HG03442 (cell line): ENCODE results near the gene GPC5.
"Not testable (repeated sequence)": the region's sequence is repeated elsewhere in the genome, so short reads cannot be mapped to it uniquely, and the experiment has no call there.

ENCODE experiments used
- ATAC-seq: cut with Tn5 transposase; IDR thresholded peaks from one replicate; pipeline ENCODE4 v1.9.1; 2021; ENCODE audit warnings: mild to moderate bottlenecking, moderate library complexity; ENCODE audit not compliant: unreplicated experiment

The GPC5 gene

GRCh38 chr13:92679602-92680001, 1281.2 kb downstream of the GPC5 start:
- no peak for ATAC-seq

- ATAC-seq: no peak
Observed at GRCh38 chr13:92681239-92681638, 1282.8 kb downstream of the GPC5 start.

GRCh38 chr13:92682832-92683517, 1284.6 kb downstream of the GPC5 start:
- no peak for ATAC-seq

- ATAC-seq: no peak
Observed at GRCh38 chr13:92694047-92694446, 1295.6 kb downstream of the GPC5 start.

- not testable (repeated sequence) for ATAC-seq
Observed at GRCh38 chr13:92695827-92696226, 1297.4 kb downstream of the GPC5 start.

GRCh38 chr13:92716749-92717148, 1318.3 kb downstream of the GPC5 start:
- ATAC-seq: no peak

- no peak for ATAC-seq
Observed at GRCh38 chr13:92717857-92718256, 1319.4 kb downstream of the GPC5 start.

- no peak for ATAC-seq
Observed at GRCh38 chr13:92719868-92720267, 1321.4 kb downstream of the GPC5 start.

GRCh38 chr13:92721620-92722019, 1323.2 kb downstream of the GPC5 start:
- ATAC-seq: no peak

- no peak for ATAC-seq
Observed at GRCh38 chr13:92727118-92727517, 1328.7 kb downstream of the GPC5 start.

- ATAC-seq: no peak
Observed at GRCh38 chr13:92734068-92734467, 1335.6 kb downstream of the GPC5 start.

GRCh38 chr13:92734545-92734944, 1336.1 kb downstream of the GPC5 start:
- ATAC-seq: no peak

- ATAC-seq: no peak
Observed at GRCh38 chr13:92735909-92736308, 1337.5 kb downstream of the GPC5 start.

GRCh38 chr13:92739306-92739818, 1340.9 kb downstream of the GPC5 start:
- no peak for ATAC-seq

- ATAC-seq: no peak
Observed at GRCh38 chr13:92743992-92744391, 1345.6 kb downstream of the GPC5 start.

- no peak for ATAC-seq
Observed at GRCh38 chr13:92745258-92745657, 1346.8 kb downstream of the GPC5 start.

GRCh38 chr13:92752705-92753104, 1354.3 kb downstream of the GPC5 start:
- not testable (repeated sequence) for ATAC-seq

GRCh38 chr13:92761710-92762109, 1363.3 kb downstream of the GPC5 start:
- no peak for ATAC-seq

- ATAC-seq: no peak
Observed at GRCh38 chr13:92767468-92767867, 1369.0 kb downstream of the GPC5 start.

- no peak for ATAC-seq
Observed at GRCh38 chr13:92768602-92769001, 1370.2 kb downstream of the GPC5 start.

- ATAC-seq: no peak
Observed at GRCh38 chr13:92769046-92769445, 1370.6 kb downstream of the GPC5 start.

GRCh38 chr13:92775658-92776057, 1377.2 kb downstream of the GPC5 start:
- no peak for ATAC-seq
